Glomerular endothelial cell (primary cell): ENCODE results near the gene SOX14. TPM values are rescaled to one million over a fixed set of nuclear protein-coding genes. Genes with fewer than 3 reads are reported as not detected.

ENCODE experiments used
- total RNA-seq: library from RNA; depleted of rRNA; stranded (reverse); fragments of >200 nt; gene quantifications from 2 replicates; pipeline ENCODE4 v1.2.3, GENCODE V29; 2015

Gene SOX14
- total RNA-seq, 1 donor from 2014 or later = not detected

Other genes with a start within 250 kb of the SOX14 start
- not detected in 2 replicates for gene CLDN18, start 245.8 kb downstream of the SOX14 start, total RNA-seq